GM18498 (cell line): ENCODE measurements around the gene SCMH1.
"Not testable (repeated sequence)": the region's sequence is repeated elsewhere in the genome, so short reads cannot be mapped to it uniquely, and the experiment has no call there.

ENCODE experiments used
- ATAC-seq: cut with Tn5 transposase; IDR thresholded peaks from one replicate; pipeline ENCODE4 v1.9.1; 2021; ENCODE audit warnings: mild to moderate bottlenecking, moderate library complexity; ENCODE audit not compliant: unreplicated experiment

Gene SCMH1

GRCh38 chr1:41215623-41216022, 26.5 kb downstream of the SCMH1 start:
- no peak for ATAC-seq

DNA sequence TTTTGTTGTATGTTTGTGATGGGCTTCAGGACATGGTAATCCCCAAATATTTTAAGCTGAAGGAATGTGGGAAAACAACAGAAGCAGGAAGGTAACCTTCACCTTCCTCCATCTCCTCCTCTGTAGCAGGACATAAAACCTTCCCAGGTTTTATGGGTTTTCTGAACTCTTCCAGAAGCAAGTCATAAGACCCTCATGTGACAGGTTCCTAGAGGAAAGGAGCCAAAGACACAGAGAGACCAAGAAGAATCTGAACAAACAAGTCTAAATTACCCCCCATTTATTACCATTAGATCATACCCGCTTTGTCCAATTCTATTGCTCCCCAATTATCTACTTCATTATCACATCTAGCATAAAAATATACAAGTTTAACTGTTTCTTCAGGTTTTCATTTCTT, 28.8 kb downstream of the SCMH1 start:
- ATAC-seq: no peak

DNA sequence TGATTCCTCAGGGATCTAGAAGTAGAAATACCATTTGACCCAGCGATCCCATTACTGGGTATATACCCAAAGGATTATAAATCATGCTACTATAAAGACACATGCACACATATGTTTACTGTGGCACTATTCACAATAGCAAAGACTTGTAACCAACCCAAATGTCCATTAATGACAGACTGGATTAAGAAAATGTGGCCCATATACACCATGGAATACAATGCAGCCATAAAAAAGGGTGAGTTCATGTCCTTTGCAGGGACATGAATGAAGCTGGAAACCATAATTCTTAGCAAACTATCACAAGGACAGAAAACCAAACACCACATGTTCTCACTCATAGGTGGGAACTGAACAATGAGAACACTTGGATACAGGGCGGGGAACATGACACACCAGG, 30.5 kb downstream of the SCMH1 start:
- ATAC-seq: not testable (repeated sequence)

DNA sequence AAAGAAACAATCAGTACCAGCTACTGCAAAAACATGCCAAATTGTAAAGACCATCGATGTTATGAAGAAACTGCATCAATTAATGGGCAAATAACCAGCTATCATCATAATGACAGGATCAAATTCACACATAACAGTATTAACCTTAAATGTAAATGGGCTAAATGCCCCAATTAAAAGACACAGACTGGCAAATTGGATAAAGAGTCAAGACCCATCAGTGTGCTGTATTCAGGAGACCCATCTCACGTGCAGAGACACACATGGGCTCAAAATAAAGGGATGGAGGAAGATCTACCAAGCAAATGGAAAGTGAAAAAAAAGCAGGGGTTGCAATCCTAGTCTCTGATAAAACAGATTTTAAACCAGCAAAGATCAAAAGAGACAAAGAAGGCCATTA, 35.1 kb downstream of the SCMH1 start:
- ATAC-seq: not testable (repeated sequence)

GRCh38 chr1:41200728-41201127, 41.4 kb downstream of the SCMH1 start:
- no peak for ATAC-seq

- no peak for ATAC-seq
Measured at GRCh38 chr1:41199375-41199774, 42.7 kb downstream of the SCMH1 start.

- no peak for ATAC-seq
Measured at GRCh38 chr1:41192456-41193178, 49.5 kb downstream of the SCMH1 start.

DNA sequence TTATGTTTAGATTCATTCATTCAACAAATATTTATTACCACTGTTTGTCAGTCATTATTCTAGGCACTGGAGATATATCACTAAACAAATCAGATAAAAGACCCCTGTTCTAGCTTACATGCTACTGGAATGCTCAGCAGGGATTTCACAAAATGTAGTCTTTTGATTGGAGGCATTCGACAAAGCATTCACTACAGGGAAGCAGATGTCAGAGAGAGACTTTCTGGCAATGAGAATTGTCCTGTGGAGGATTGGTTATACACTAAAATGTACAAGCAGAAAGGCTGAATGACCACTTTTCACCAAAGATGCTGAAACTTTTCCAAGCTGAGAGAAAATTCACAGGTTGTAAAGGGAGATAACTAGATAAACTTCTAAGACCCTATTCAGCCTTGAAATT, 57.7 kb downstream of the SCMH1 start:
- no peak for ATAC-seq

GRCh38 chr1:41178230-41178629, 63.9 kb downstream of the SCMH1 start:
- ATAC-seq: not testable (repeated sequence)

- ATAC-seq: no peak
Measured at GRCh38 chr1:41175546-41175945, 66.6 kb downstream of the SCMH1 start.

DNA sequence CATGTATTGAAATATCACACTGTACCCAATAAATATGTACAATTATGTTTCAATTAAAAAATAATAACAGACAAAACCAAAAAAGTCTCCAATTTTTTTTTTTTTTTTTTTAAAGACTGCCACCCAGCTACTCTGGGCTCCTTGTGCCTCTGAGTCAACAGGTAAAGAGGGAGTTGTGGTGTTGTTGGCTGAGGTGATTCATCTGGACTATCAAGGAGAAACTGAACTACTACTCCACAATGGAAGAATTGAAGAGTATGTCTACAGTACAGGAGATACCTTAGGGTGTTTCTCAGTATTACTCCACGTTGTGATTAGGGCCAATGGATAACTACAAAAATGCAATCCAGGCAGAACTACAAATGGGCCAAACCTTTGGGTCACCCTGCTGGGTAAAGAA, 67.9 kb downstream of the SCMH1 start:
- no peak for ATAC-seq

GRCh38 chr1:41173651-41174050, 68.5 kb downstream of the SCMH1 start:
- ATAC-seq: no peak

- ATAC-seq: peak; percentile 48
Measured at GRCh38 chr1:41171266-41171874, 70.7 kb downstream of the SCMH1 start.

DNA sequence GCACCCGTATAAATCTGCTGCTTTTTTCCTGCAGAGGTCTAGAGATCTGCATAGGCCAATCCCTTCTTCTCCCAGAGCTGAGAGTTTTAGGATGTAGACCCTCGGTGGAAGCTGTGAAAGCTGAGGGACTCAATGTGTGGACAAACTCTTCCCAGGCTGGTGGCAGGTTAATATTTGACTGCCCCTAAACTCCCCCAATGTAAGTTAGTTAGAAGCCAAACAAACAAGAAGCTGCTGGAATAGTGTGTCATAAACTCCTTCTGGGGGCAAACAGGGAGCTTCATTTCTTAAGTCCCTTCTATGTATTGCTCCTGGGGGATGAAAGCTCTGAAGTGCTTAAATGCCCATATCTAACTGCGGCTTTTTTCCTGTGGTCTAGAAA, 72.3 kb downstream of the SCMH1 start:
- no peak for ATAC-seq

- no peak for ATAC-seq
Measured at GRCh38 chr1:41169066-41169798, 72.9 kb downstream of the SCMH1 start.

GRCh38 chr1:41167667-41168066, 74.4 kb downstream of the SCMH1 start:
- ATAC-seq: no peak

DNA sequence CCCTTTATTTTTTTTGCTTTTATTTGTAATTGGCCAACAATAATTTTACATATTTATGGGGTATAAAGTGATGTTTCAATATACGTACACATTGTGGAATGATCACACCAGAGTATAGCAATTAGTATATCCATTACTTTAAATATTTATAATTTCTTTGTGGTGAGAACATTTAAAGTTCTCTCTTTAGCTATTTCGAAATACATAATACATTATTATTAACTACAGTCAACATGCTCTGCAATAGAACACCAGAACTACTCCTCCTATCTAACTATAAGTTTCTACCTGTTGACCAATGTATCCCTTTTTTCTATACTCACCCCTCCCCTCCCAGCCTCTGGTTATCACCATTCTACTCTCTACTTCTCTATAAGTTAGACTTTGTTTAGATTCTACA, 77.4 kb downstream of the SCMH1 start:
- no peak for ATAC-seq

DNA sequence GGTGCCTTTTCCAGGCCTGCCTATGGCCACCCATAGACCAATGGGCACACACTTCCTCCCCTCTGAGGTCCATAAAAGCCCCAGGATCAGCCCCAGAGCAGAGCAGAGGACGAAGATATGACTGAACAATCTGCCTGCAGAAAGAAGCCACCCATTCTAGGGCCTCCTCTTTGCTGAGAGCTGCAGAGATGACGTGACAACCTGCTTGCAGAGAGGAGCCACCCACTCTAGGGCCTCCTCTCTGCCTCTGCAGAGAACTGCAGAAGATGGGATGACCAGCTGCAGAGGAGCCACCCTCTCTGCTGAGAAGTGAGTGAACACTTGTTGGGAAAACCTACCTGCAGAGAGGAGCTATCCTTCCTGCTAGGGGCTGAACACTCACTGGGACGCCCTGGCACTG, 79.7 kb downstream of the SCMH1 start:
- no peak for ATAC-seq

DNA sequence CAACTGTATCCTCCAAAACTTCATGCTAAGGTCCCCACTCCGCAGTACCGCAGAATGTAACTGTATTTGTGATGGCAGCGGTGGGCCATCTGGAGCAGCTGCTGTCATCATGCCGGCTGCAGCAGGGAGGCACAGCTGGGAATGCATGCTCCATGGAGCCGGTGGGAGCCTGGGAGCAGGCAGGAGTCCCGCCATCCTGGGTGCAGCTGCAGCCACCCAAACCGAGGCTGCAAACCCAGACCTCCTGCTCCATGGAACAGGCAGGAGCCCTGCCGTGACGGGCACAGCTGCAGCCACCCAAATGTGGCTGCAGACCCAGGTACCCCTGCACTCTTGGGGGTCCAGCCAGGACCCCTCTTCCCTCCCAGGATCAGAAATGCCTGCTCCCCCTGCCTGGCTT, 80.3 kb downstream of the SCMH1 start:
- no peak for ATAC-seq

- no peak for ATAC-seq
Measured at GRCh38 chr1:41160498-41161110, 81.5 kb downstream of the SCMH1 start.

DNA sequence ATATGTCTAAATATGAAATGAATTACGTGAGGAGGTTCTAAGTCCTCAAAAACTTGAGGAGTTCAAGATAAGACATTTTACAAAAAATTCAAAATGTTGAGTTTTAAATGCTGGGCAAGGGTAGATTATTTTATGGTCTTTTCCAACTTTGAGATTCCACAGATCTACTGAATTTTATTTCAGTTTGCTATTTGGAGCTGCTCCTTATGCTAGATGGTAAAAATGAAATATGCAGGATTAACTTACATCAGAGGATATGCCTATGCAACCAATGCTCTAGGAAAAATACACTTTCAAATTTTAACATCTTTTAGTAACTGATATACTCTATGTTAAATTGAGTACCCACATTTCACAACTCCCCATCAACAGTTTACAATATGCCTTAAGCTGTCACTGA, 83.1 kb downstream of the SCMH1 start:
- ATAC-seq: no peak
